Stimulated activated CD4-positive, alpha-beta T cell treated with anti-CD3 and anti-CD28 coated beads, Interleukin-15, amount 100 ng/mL, for 48 hours (primary cell): ENCODE data around the gene PLCB4.

Experiments used
- DNase-seq, 2 donors: peaks; one replicate each; pipeline ENCODE4 v3.0.0-alpha.2; 2020; ENCODE audit warnings: low read depth in 2 of 2

PLCB4 gene

DNA sequence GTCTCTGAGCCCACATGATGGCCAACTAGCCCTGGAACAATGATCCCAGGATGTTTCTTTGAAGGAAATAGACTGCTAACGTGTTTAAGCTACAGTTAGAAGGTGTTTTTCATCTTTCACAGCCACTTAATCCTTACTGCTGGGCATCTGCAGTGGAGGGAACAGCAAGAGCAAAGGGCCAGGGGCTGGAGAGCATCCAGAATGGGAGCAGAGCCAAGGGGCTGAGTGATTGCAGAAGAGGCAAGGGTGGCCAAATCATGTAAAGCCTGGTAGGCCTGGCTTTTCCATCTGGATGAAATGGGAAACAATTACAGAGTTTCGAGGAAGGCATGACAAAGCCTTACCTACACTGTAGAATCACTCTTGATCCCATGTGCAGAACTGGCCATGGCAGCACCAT is 426.8 kb downstream of the PLCB4 start:
- no peak for DNase-seq

DNA sequence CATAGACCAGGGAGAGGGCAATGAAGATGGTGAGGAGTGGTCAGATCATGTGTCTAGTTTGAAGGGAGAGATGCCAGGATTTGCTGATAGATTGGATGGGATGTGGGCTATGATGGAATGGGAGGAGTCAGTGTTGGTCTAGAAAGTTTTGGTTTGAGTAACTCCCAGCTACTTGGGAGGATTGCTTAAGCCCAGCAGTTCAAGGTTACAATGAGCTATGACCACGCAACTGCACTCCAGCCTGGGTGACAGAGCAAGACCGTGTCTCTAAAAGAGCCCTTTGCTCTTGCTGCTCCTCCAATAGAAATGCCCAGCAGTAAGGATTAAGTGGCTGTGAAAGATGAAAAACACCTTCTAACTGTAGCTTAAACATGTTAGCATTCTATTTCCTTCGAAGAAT is 427.3 kb downstream of the PLCB4 start:
- no peak for DNase-seq

DNA sequence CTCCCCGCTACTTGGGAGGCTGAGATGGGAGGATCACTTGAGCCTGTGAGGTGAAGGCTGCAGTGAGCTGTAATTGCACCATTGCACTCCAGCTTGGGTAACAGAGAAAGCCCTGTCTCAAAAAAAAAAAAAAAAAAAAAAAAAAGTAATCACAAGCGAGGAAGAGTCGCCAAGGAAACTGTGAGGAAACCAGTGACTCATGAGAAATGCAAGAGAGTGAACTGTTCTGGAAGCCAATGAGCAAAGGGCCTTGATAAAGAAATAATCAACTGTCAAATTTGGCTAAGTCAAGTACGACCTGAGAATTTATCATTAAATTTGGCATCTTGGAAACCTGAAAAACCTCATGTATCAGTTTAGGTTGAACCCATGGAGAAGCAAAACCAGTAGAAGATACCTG is 429.4 kb downstream of the PLCB4 start:
- no peak for DNase-seq

DNA sequence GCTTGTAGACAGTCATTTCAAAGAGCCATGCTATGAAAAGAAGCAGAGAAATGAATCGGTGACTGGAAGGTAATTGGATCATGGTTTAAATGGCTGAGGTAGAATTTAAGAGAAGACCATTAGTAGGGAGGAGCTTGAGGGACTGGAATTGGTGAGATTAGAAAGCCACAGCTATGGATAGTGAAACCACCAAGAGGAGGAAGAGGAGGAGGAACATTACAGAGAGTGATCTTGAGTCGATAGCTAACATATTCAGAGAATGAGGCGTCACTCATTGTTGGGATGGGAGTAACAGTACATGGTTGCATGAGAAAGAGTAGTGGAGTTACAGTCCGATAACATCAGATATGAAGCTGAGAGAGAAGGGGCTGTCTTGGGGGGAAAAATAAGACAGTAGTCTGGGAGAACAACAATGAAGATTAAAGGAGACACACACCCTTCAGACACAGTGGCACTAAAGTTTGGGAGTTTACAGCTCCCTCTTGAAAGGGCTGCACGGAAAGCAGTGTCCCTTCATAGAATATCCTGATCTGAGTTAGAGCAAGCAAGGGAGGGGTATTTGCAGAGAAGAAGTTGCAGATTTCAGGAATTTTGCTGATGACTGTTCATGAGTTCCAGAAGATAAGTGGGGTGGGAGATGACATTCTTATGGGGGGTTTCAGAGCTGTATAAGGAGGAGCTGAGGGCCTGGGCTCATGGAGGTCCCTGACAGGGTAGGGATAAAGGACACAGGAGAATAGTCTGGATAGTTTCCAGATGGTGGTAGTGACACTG is 430.4 kb downstream of the PLCB4 start:
- no peak for DNase-seq

DNA sequence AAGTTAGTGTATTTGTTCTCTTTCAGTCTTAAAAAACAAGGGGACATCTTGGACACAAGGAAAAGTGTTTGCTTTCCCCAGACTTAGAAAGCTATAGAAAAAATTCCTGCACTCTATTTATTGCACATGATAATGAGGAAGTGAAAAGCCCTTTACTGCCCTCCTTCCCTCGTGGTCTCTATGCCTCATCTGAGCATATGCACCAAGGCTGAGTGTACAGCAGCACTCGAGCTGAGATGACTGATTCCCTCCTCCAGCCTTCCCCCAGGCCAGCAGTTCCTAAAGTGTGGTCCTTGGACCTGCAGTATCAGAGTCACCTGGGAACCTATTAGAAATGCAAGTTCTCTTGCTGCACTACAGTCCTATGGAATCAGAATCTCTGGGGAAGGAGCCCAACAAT is 431.2 kb downstream of the PLCB4 start:
- DNase-seq = no peak

DNA sequence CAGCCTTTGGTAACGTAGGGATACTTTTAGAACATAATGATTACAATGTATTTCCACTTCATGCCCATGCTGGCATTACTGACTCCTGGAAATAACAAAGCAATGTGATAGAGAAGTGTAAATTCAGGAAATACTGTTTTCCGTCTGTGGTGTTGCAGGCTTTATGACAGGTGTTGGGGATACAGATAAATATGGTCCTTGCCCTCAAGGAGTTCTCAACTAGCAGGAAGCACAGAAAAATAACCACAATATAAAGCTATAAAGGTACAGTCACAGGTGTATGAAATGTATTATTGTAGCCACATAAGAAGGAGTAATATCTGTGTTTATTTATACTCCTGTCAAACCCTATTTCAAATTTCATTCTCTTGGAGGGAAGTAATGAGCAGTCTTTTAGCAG is 432.6 kb downstream of the PLCB4 start:
- DNase-seq = no peak

DNA sequence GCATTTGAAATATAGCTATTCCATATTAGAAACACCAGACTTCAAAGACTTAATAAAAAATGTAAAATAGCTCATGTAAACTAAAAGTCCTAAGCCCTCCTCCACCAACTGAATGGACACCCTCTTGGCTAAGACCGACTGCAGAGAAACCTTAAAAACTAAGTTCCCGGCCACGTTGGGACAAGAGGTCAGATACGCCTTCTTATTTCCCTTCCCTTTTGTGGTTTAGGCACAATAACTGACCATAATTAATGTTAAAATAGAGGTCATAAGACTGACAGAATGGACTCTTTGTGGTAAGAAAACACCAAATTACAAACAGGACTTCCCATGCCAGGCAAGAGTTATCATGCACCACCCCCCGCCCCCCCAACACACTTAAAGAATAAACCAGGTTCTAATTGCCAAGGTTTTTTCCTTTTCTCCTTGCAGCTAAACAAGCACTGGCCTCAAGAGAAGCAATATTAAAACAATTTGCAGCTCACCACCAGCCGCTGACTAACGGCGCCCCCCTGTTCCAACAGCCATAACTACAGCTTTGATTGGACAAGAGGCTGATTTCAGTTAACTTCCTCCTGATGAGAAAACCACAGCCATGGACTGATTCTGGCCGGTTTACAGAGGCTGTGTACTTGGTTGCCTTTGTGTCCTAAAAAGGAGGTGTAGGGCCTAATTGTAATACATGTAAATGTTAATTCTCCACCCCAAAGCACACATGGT is 434.8 kb downstream of the PLCB4 start:
- DNase-seq = no peak

DNA sequence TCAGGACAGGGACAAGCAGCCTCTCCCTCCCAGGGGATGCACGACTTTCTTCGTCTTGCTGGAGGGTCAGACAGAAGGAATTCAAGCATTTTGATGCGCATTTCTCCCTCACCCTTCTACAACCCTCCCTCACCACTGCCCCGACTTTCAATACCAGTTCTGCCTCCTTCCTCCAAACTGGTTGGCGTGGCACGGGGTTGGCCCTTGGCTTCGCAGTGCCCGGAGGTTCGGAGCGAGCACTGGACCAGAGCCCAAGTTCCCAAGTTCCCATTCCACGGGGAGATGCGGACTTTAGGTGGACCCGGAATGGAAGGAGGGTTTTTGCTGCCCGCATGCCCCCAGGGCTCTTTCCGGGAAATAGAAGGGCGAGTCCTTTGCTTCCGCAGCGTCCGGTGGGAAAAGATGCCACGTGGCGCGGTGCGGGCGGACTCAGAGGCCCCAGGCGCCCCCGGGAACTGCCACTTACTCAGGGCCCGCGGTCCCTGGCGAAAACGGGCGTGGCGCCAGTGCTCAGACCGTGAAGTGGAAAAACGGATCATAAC is 437.5 kb downstream of the PLCB4 start:
- no peak for DNase-seq

DNA sequence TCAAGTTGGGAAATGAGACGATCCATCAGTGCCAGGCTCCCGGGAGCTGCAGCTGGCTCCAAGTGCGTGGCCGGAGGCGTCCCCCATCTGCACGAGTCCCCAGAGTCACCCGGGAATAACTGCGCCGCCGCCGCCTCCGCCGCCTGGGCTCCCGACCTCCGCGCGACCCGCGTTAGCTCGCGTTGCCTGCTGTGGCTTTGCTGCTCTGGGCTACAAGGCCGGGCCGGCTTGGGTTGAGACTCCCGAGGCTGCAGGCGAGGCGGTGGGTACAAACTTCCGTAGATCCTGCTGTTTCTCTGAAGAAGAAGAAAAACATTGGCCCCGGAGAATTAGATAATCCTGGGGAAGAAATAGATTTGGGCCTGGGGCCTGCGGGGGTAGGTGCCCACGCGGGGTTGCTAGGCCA is 438.1 kb downstream of the PLCB4 start:
- DNase-seq = no peak

DNA sequence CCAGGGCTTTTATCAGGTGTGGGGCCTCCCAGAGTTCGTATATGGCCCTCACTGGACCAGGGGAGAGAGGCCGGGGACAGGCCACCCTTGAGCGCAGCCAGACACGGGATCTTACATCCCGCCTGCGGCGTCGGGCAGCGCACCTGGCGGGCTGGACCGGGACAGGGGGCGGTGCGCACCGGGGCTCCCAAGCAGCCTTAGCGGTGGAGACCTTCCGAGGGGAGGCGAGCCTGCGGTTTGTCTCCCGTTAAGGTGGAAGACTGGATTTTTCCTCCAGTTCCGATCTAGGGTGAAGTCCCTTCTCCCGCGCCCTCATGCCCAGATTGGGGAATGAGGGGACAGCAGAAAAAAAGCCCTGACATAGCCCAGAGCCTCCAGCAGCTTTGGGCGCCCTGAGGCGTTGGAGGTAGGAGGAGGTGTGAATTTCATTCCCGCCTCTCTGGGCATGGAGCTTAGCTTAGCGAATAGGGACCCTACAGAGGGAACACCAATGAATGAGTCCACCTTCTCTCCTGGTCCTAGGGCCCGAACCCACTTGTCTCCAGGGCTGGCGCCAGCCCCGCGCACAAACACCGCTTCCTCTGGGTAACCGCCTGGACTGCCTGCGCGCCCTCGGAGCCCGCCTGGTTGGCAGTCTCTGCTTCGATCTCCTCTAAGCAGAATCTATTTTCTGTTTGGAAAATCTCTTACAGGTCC is 438.8 kb downstream of the PLCB4 start:
- DNase-seq = no peak

DNA sequence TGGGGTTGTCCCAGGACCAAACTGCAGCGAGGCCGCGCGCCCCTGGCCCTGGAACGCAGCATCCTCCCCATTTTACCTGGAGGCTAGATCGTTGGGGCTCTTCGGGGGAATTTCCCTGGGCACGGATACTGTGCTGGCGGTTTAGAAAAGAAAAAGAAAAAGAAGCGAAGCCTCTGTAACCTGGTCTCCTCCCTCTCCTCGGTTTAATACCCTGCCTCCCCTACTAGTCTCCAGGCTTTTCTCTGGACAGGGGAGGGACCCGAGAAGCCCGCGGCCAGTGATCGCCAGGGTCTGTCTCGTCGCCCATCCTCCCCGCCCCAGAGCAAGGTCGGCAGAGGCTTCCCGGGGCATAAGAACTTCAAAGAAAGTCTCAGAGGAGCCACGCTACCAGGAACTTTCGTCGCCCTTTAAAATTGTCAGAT is 439.4 kb downstream of the PLCB4 start:
- DNase-seq = no peak

DNA sequence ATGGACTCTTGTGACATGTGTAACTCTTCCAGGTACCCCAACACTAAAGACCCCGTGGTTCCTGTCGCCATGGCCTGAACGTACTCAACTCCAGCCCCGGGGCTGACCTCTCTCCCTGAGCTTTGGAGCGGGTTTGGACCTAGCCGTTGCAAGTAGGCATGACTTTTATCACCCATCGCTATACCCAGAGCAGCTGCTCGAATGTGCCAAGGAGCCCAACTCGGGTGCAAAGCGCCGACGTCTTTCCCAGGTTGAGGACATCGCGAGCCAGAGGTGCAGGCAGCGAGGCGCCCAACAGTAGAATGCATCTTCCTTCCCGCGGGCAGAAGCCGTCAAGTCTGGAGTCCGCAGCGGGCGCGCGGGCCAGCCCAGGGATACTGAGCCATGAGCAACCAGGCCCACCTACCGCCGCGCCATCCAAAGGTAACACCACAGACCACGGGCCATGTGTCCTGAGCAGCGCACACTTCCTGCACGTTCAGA is 439.9 kb downstream of the PLCB4 start:
- DNase-seq = no peak

DNA sequence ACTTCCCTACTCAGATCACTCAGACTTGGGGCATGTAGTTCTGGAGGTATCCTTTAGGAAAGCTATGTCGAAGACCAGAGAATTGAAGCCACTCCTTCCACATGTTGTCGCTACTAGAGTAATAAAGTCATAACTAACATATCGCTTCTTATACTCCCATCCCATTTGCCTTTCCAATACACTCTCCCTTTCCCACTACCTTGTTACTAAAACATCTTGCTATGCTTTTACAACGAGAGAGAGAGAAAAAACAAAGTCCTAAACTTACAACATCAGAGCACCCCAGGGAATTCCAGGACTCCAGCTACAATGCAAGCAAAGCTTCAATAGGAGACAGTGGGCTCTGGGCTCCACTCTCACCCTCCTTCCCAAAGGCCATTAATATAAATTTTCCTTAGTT is 440.4 kb downstream of the PLCB4 start:
- no peak for DNase-seq

DNA sequence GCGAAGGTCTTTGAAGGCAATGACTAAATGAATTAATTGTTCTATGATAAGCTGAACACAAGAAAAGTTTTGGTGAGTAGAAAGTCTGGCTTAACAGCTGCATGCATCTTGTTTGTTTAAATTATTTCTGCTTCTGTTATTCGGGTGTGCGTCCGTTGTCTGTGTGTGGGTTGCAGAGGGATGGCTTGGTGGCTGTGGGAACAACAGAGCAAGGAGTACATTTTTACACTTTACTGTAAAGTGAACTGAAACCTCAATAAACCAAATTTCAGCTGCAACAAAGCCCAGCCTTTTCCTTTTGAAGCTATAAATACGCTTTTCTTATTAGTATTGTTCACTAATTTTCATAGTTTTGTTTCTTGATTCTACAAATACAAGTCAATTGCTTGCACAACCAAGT is 442.0 kb downstream of the PLCB4 start:
- no peak for DNase-seq

DNA sequence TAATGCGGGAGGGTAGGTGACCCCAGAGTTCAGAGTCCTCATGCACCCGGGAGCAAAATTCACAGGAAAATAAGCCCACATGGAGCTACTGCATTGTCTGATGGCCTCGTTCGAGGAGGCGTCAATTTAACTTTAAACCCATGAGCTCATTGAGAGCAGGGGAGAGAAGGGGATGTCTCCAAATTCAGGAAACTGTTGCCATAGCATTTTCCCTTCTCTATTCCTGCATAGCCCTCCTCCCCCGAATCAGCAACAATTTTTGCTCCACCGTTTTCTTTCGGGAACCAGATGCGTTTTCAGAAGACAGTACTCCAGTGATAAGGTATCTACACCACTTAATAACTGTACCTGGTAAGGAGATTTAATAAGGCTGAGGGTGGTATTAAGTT is 445.2 kb downstream of the PLCB4 start:
- no peak for DNase-seq

DNA sequence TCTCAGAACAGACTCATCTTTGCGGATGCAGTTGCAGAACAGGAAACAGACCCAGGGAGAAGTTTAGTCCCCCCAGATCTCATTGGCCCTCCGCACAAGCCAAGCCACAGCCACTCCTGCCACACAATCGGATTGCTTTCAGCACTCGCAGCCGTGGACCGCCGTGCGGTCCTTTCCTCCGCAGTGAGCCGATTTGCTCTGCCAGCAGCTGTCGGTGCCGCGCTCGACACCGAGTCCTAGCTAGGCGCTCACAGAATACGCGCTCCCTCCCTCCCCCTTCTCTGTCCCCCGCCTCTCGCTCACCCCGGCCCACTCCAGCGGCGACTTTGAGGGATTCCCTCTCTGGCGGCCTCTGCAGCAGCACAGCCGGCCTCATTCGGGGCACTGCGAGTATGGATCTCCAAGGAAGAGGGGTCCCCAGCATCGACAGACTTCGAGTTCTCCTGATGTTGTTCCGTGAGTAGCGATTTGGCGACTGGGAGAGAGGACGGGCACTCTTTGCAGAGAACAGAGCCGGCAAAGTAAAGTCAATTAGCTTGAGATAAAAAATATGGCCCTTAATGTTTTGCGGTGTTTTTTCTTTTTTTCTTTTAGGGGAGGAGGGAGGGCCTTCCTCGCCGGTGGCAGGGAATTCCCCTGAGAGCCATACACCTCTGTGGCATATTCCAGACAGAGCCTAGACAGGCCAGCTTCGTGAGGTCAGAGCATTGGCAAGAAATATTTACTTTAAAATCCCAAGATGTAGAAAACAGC is 445.8 kb downstream of the PLCB4 start, which contains the start of gene LAMP5:
Gene LAMP5, plus strand, starts transcription at position 130 of the 753 bp plus-strand sequence. Its CDS starts 263 bp downstream, at position 393.
- DNase-seq = no peak

DNA sequence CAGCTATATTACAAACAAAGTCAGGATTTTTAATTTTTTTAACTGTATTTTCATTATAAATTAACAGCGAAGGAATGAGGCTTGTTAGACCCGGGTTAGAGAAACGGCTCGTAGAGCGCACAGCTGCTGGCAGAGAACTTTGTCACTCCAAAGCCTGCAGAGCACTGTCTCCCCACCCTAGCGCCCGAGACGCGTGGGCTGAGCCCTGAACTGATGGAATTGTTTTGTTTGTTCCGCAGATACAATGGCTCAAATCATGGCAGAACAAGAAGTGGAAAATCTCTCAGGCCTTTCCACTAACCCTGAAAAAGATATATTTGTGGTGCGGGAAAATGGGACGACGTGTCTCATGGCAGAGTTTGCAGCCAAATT is 446.3 kb downstream of the PLCB4 start:
- DNase-seq = no peak

DNA sequence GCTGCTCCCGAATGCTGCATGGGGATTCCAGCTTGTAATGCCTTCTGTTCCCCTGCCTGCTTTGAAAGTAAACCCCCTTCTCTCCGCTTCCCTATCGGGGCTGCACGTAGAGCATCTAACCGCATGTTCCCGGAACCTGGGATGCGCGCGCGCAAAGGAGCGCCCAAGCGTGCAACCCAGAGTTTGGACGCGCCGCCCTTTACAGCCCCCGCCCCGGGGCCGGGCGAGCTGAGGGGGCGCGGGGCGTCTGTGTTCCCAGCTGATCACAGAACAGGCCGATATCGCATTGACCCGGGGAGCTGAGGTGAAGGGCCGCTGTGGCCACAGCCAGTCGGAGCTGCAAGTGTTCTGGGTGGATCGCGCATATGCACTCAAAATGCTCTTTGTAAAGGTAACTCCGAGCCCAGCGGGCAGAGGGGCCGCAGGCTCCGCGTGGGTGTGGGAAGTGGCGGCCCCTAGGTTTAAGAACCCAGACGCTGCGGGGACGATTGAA is 446.9 kb downstream of the PLCB4 start:
- no peak for DNase-seq

DNA sequence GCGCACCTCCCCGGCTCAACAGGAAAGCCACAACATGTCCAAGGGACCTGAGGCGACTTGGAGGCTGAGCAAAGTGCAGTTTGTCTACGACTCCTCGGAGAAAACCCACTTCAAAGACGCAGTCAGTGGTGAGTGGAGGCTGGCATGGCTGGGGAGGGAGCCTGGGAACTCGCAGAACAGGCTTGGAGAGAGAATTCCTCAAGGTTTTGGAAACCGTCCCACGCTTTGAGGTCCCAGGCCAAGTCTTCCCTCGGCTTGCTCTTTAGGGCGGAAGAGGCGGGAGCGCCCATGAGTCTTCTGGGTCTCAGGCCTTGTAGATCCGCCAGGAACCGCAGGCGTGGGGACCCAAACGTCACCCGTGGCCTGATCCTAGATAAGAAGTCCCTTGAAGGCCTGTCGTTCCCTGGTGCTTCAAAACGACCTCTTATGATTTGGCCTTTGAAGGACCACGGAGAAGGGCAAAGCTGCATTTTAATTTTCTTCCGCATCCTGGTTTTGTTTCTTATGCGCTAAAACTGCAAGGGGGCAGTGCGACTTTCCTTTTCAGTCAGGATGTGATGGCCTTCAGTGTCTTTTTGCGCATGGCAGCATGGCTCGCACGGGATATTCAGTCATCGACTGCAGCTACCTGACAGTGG is 447.5 kb downstream of the PLCB4 start:
- no peak for DNase-seq

DNA sequence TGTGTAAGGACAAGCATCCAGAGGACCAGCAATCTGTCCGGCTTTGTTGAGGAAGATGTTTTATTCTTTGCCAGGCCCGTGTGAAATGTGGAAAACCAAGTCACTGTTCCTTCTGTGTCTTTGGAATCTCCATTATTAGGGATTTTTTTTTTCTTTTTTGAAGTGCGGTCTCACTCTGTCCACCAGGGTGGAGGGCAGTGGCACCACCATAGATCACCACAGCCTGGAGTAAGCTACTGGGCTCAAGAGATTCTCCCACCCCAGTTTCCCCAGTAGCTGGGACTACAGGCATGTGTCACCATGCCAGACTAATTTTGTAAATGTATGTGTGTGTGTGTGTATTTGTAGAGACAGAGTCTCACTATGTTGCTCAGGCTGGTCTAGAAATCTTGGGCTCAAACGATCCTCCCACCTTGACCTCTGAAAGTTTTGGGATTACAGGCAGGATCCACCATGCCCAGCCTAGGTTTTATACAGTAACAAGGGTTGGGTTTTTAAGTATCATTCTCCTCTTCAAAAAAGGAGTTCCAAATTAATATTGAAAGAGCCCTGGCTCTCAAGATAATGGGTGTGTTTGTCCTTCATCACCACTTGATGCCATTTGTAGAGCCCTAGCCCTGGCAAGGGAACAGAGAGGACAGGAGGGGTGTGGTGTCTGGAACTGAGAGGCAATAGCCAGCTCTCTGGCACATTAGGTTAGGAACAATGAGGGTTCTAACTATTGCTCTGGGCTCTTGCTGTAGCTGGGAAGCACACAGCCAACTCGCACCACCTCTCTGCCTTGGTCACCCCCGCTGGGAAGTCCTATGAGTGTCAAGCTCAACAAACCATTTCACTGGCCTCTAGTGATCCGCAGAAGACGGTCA is 448.6 kb downstream of the PLCB4 start:
- no peak for DNase-seq
